ENCODE data around the gene XYLB. TPM values are rescaled to one million over a fixed set of nuclear protein-coding genes. Genes with fewer than 3 reads are reported as not detected.

Gene XYLB
- total RNA-seq, 1 donor: 4.3 TPM

- no peak for DNase-seq (ENCODE audit: low read depth)
- no peak overlapping the region for H3K4me3 ChIP-seq (ENCODE audit: low read depth, low read length)
- no peak for TF ChIP-seq CTCF (IDR thresholded peaks at IDR 0.05; ENCODE audit: insufficient read depth, low read depth, low read length)
Measured at GRCh38 chr3:38335263-38335662, 11.3 kb upstream of the XYLB start.

DNA sequence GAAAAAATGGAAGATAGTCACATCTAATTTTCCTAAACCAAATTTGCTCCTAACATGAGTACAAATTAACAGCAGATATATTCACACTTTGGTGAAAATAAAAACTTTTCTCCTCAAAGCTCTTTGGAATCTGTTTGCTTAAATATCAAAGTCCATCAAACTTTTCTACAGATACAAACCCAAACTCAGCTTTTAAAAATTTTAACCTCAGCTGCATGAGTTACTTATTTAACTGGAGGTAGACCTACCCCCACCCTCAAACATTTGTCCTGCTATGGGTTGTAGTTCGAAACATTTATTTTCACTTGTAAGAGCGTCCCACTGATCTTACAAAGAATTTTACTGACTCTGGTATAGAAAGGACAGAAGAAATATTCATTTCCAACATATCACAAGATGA lies 8.9 kb upstream of the XYLB start:
- DNase-seq (ENCODE audit: low read depth): no peak
- no peak for TF ChIP-seq CTCF (IDR thresholded peaks at IDR 0.05; ENCODE audit: insufficient read depth, low read depth, low read length)
- no peak overlapping the region for H3K4me3 ChIP-seq (ENCODE audit: low read depth, low read length)

DNA sequence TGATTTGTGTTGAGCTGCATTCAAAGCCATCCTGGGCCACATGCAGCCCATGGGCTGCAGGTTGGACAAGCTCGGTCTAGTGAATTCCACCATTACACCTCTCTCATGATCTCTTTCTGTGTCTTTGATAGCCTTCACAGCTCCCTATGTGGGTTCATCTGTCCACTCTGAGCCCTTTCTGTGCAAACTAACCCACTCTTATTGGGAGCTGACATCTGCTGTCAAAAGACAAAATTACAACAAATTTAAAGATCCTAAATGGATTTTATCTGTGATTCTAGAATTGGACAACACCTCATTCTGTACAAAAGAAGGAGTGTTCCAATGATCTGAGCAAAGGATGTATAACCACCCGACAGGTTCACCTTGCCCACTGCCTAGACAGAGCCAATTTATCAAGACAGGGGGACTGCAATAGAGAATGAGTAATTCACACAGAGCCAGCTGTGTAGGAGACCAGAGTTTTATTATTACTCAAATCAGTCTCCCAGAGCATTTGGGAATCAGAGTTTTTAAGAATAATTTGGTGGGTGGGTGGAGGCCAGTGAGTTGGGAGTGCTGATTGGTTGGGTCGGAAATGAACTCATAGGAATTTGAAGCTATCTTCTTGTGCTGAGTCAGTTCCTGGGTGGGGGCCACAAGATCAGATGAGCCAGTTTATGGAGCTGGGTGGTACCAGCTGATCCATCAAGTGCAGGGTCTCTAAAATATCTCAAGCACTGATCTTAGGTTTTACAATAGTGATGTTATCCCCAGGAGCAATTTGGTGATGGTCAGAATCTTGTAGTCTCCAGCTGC lies 2.6 kb upstream of the XYLB start:
- DNase-seq (ENCODE audit: low read depth): peak; percentile 13
- TF ChIP-seq CTCF (IDR thresholded peaks at IDR 0.05; ENCODE audit: insufficient read depth, low read depth, low read length): no peak
- no peak overlapping the region for H3K4me3 ChIP-seq (ENCODE audit: low read depth, low read length)

- no peak for TF ChIP-seq CTCF (IDR thresholded peaks at IDR 0.05; ENCODE audit: insufficient read depth, low read depth, low read length)
- DNase-seq (ENCODE audit: low read depth): no peak
- H3K4me3 ChIP-seq (ENCODE audit: low read depth, low read length): peak overlapping the region; percentile 77
Measured at GRCh38 chr3:38345879-38346586, 552 bp upstream of the XYLB start.

GRCh38 chr3:38347421-38348200 lies 1.0 kb downstream of the XYLB start:
- H3K4me3 ChIP-seq (ENCODE audit: low read depth, low read length): peak overlapping the region; percentile 77
- TF ChIP-seq CTCF (IDR thresholded peaks at IDR 0.05; ENCODE audit: insufficient read depth, low read depth, low read length): no peak
- no peak for DNase-seq (ENCODE audit: low read depth)

DNA sequence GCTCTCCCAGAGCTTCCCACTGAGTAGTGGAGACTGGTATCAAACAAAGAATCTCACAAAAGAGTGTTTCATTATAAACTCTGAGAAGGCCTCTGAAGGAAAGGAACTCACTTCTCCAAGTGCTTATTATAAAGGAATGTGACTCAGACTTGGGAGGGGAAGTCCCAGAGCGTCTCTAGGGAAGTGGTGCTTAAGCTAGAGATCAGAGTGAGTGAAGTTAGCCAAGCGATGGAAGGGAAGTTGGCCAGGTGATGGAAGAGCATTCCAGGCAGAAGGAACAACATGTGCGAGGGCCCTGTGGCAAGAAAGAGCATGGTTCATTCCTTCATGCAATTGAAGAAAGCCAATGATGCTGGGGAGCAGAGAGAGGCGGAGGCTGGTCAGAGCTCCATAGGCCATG lies 2.3 kb downstream of the XYLB start:
- DNase-seq (ENCODE audit: low read depth): peak; percentile 11
- no peak for TF ChIP-seq CTCF (IDR thresholded peaks at IDR 0.05; ENCODE audit: insufficient read depth, low read depth, low read length)
- H3K4me3 ChIP-seq (ENCODE audit: low read depth, low read length): no peak overlapping the region

Measured in fibroblast of villous mesenchyme (primary cell).